Activated naive CD8-positive, alpha-beta T cell (primary cell): ENCODE results near the gene EEF1AKMT2.

ENCODE experiments used
- H3K27ac Mint-ChIP-seq: one replicate; pipeline ENCODE4 v1.8.0; 2021; ENCODE audit warnings: mixed read lengths
- H3K27me3 Mint-ChIP-seq: one replicate; pipeline ENCODE4 v1.8.0; 2021; ENCODE audit warnings: mixed read lengths
- H3K36me3 Mint-ChIP-seq: one replicate; pipeline ENCODE4 v1.8.0; 2021; ENCODE audit warnings: mixed read lengths
- H3K4me1 Mint-ChIP-seq: one replicate; pipeline ENCODE4 v1.8.0; 2021; ENCODE audit warnings: low read depth, mixed read lengths
- H3K4me3 Mint-ChIP-seq: one replicate; pipeline ENCODE4 v1.8.0; 2021; ENCODE audit warnings: mild to moderate bottlenecking, mixed read lengths
- H3K9me3 Mint-ChIP-seq: one replicate; pipeline ENCODE4 v1.8.0; 2021; ENCODE audit warnings: low read depth, mixed read lengths

EEF1AKMT2 gene

GRCh38 chr10:124724279-124725027 is 67.2 kb downstream of the EEF1AKMT2 start:
- Mint-ChIP-seq H3K4me3 (peak overlapping the region; percentile 54), H3K27ac (peak overlapping the region; percentile 93), H3K4me1 (peaks cover 84% of the 10 kb centered on the region), H3K9me3 (no peaks in the 10 kb centered on the region), H3K27me3 (no peaks in the 10 kb centered on the region), H3K36me3 (peaks cover 2% of the 10 kb centered on the region)

GRCh38 chr10:124723826-124724225 is 67.9 kb downstream of the EEF1AKMT2 start:
- Mint-ChIP-seq H3K4me3 (peak overlapping the region; percentile 54), H3K9me3 (no peaks in the 10 kb centered on the region), H3K27ac (peak overlapping the region; percentile 93), H3K4me1 (peaks cover 84% of the 10 kb centered on the region), H3K36me3 (peaks cover 2% of the 10 kb centered on the region), H3K27me3 (no peaks in the 10 kb centered on the region)

- peaks cover 2% of the 10 kb centered on the region for H3K36me3 Mint-ChIP-seq
- peaks cover 84% of the 10 kb centered on the region for H3K4me1 Mint-ChIP-seq
- no peaks in the 10 kb centered on the region for H3K27me3 Mint-ChIP-seq
Measured at GRCh38 chr10:124722798-124723783, 68.6 kb downstream of the EEF1AKMT2 start.

GRCh38 chr10:124721330-124722045 is 70.2 kb downstream of the EEF1AKMT2 start:
- H3K4me3 Mint-ChIP-seq: peak overlapping the region; percentile 35
- no peaks in the 10 kb centered on the region for H3K27me3 Mint-ChIP-seq
- peak overlapping the region; percentile 87 for H3K27ac Mint-ChIP-seq
- peaks cover 86% of the 10 kb centered on the region for H3K4me1 Mint-ChIP-seq
- no peaks in the 10 kb centered on the region for H3K9me3 Mint-ChIP-seq
- H3K36me3 Mint-ChIP-seq: peaks cover 2% of the 10 kb centered on the region

More at GRCh38 chr10:124722798-124723783, 68.6 kb downstream of the EEF1AKMT2 start:
- H3K27ac Mint-ChIP-seq: peak overlapping the region; percentile 93
- H3K4me3 Mint-ChIP-seq: peak overlapping the region; percentile 54
- no peaks in the 10 kb centered on the region for H3K9me3 Mint-ChIP-seq

- Mint-ChIP-seq H3K27ac (peak overlapping the region; percentile 93), H3K4me1 (peaks cover 91% of the 10 kb centered on the region), H3K9me3 (no peaks in the 10 kb centered on the region), H3K4me3 (peak overlapping the region; percentile 47), H3K36me3 (peaks cover 4% of the 10 kb centered on the region), H3K27me3 (no peaks in the 10 kb centered on the region)
Measured at GRCh38 chr10:124719213-124719851, 72.4 kb downstream of the EEF1AKMT2 start.

GRCh38 chr10:124717911-124718741 is 73.6 kb downstream of the EEF1AKMT2 start:
- H3K27me3 Mint-ChIP-seq: no peaks in the 10 kb centered on the region
- H3K9me3 Mint-ChIP-seq: no peaks in the 10 kb centered on the region
- H3K36me3 Mint-ChIP-seq: peaks cover 2% of the 10 kb centered on the region
- peak overlapping the region; percentile 93 for H3K27ac Mint-ChIP-seq
- peaks cover 91% of the 10 kb centered on the region for H3K4me1 Mint-ChIP-seq
- H3K4me3 Mint-ChIP-seq: peak overlapping the region; percentile 47

GRCh38 chr10:124717041-124717757 is 74.5 kb downstream of the EEF1AKMT2 start:
- Mint-ChIP-seq H3K27me3 (no peaks in the 10 kb centered on the region), H3K36me3 (peaks cover 2% of the 10 kb centered on the region), H3K27ac (peak overlapping the region; percentile 93), H3K9me3 (no peaks in the 10 kb centered on the region), H3K4me3 (peak overlapping the region; percentile 47), H3K4me1 (peaks cover 91% of the 10 kb centered on the region)

- Mint-ChIP-seq H3K4me1 (peaks cover 83% of the 10 kb centered on the region), H3K4me3 (peak overlapping the region; percentile 20), H3K9me3 (no peaks in the 10 kb centered on the region), H3K27me3 (no peaks in the 10 kb centered on the region), H3K27ac (peak overlapping the region; percentile 82), H3K36me3 (peaks cover 2% of the 10 kb centered on the region)
Measured at GRCh38 chr10:124716369-124716768, 75.3 kb downstream of the EEF1AKMT2 start.

GRCh38 chr10:124715439-124715838 is 76.2 kb downstream of the EEF1AKMT2 start:
- Mint-ChIP-seq H3K4me3 (no peak overlapping the region), H3K27ac (peak overlapping the region; percentile 82), H3K36me3 (peaks cover 2% of the 10 kb centered on the region), H3K9me3 (no peaks in the 10 kb centered on the region), H3K4me1 (peaks cover 84% of the 10 kb centered on the region), H3K27me3 (no peaks in the 10 kb centered on the region)

- Mint-ChIP-seq H3K27ac (no peak overlapping the region), H3K4me1 (peaks cover 82% of the 10 kb centered on the region), H3K9me3 (no peaks in the 10 kb centered on the region), H3K27me3 (no peaks in the 10 kb centered on the region), H3K36me3 (peaks cover 2% of the 10 kb centered on the region), H3K4me3 (no peak overlapping the region)
Measured at GRCh38 chr10:124713679-124714255, 77.9 kb downstream of the EEF1AKMT2 start.

GRCh38 chr10:124712704-124713407 is 78.8 kb downstream of the EEF1AKMT2 start:
- H3K4me3 Mint-ChIP-seq: no peak overlapping the region
- H3K36me3 Mint-ChIP-seq: peaks cover 2% of the 10 kb centered on the region
- no peaks in the 10 kb centered on the region for H3K9me3 Mint-ChIP-seq
- no peaks in the 10 kb centered on the region for H3K27me3 Mint-ChIP-seq
- H3K4me1 Mint-ChIP-seq: peaks cover 80% of the 10 kb centered on the region
- peak overlapping the region; percentile 5 for H3K27ac Mint-ChIP-seq

- Mint-ChIP-seq H3K4me1 (peaks cover 71% of the 10 kb centered on the region), H3K4me3 (no peak overlapping the region), H3K27ac (no peak overlapping the region), H3K9me3 (no peaks in the 10 kb centered on the region), H3K27me3 (no peaks in the 10 kb centered on the region), H3K36me3 (peaks cover under 1% of the 10 kb centered on the region)
Measured at GRCh38 chr10:124711145-124711544, 80.5 kb downstream of the EEF1AKMT2 start.
